ENCODE data around the gene PCBP4.
A peak's percentile ranks its signal among the peaks of the same experiment; 100 is the strongest.

Gene PCBP4

DNA sequence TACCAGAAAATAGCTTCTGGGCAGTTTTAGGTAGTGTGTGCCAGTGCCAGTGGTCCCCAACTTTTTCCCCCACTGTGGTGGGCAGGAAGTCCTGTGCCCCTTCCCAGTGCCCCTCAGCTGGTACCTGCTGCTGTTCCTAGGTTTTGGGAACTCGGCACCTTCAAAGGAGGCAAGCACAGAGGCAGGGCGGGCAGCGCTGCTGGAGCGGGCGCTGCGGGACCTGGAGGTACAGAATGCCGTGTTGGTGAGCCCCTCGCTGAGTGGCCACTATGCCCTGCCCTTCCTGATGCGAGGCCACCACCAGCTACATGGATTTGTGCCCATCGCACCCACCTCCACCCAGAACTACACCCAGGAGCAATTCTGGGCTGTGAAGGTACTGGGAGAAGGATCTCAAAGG is 13.0 kb upstream of the PCBP4 start:
- no peak for DNase-seq (ENCODE audit: low read depth)
- H3K4me3 ChIP-seq (ENCODE audit: low read length): no peak overlapping the region
- TF ChIP-seq, protein P1, sequence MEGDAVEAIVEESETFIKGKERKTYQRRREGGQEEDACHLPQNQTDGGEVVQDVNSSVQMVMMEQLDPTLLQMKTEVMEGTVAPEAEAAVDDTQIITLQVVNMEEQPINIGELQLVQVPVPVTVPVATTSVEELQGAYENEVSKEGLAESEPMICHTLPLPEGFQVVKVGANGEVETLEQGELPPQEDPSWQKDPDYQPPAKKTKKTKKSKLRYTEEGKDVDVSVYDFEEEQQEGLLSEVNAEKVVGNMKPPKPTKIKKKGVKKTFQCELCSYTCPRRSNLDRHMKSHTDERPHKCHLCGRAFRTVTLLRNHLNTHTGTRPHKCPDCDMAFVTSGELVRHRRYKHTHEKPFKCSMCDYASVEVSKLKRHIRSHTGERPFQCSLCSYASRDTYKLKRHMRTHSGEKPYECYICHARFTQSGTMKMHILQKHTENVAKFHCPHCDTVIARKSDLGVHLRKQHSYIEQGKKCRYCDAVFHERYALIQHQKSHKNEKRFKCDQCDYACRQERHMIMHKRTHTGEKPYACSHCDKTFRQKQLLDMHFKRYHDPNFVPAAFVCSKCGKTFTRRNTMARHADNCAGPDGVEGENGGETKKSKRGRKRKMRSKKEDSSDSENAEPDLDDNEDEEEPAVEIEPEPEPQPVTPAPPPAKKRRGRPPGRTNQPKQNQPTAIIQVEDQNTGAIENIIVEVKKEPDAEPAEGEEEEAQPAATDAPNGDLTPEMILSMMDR (conservative IDR thresholded peaks at IDR 0.05; ENCODE audit: low read length): no peak

DNA sequence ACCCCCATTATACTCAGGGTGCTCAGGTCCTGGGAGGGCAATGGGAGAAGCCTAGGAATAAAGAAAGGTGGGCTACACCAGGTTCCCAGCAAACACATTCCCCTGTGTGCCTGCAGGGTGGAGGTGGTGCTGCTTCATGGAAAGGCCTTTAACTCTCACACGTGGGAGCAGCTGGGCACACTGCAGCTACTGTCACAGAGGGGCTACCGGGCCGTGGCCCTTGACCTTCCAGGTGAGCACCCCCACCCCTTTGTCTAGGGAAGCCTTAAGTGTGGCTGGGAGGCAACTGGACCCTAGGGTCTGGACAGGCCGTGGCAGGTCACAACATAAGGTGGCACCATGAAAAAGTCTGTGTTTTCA is 10.9 kb upstream of the PCBP4 start:
- DNase-seq (ENCODE audit: low read depth): no peak
- TF ChIP-seq, protein P1 (conservative IDR thresholded peaks at IDR 0.05; ENCODE audit: low read length): no peak
- H3K4me3 ChIP-seq (ENCODE audit: low read length): no peak overlapping the region

DNA sequence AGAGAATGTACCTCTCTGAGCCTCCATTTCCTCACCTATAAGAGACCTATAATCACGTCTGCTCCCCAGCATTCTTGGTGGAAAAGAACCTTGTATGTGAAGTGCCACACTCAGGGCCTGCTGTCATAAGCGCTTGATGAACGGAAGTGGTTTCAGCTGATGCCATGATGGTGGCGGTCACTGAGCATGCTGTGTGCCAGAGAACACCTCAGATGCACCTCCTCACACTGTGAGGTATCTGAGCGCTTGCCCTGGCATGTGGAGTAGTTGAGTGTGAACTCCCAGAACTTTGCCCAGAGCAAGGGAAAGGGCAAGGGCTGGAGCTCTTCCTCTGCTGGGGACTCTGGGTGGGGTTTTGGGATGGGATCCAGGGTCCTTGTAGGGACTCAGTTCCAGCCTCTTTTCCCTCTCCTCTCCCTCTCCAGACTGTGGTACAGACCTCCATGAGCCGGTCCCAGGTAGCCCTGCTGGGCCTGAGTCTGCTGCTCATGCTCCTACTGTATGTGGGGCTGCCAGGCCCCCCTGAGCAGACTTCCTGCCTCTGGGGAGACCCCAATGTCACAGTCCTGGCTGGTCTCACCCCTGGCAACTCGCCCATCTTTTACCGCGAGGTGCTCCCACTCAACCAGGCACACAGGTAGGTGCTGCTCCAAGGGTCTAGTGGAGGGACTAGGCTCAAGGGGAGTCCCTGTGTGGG is 10.3 kb upstream of the PCBP4 start:
- H3K4me3 ChIP-seq (ENCODE audit: low read length): no peak overlapping the region
- TF ChIP-seq, protein P1 (conservative IDR thresholded peaks at IDR 0.05; ENCODE audit: low read length): no peak

DNA sequence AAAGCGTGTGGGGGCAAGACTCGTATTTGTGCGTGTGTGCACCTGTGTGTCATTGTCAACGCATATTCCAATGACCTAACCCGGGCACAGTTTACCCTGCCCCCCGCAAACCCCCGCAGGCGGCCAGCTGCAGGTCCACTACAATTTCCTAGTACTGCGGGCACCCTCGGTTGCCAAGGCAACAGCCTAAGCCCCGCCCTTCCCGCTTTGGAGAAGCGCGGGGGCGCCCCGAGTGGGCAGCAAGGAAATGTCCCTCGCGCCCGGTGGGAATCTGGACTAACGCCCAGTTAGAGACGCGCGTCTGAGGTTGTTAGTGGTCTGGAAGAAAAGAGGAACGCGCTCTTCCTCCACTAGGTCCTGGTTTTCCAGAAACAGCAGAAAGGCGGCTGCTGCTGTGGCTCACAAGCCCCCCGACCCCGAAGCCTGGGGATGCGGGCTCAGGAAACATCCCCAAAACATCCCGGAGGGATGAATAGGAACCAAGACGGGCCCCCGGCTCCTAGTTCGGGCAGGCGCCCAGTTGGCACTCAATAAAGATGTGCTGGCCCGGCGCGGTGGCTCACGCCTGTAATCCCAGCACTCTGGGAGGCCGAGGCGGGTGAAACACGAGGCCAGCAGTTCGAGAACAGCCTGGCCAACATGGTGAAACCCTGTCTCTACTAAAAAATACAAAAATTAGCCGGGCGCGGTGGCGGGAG is 8.7 kb upstream of the PCBP4 start:
- peak overlapping the region; percentile 93 for H3K4me3 ChIP-seq (ENCODE audit: low read length)
- peak; percentile 53 for DNase-seq (ENCODE audit: low read depth)
- TF ChIP-seq, protein P1 (conservative IDR thresholded peaks at IDR 0.05; ENCODE audit: low read length): peak; percentile 22; the same call in 1 of the 2 replicates

More for the DNA sequence above, 10.3 kb upstream of the PCBP4 start:
- DNase-seq (ENCODE audit: low read depth): no peak

DNA sequence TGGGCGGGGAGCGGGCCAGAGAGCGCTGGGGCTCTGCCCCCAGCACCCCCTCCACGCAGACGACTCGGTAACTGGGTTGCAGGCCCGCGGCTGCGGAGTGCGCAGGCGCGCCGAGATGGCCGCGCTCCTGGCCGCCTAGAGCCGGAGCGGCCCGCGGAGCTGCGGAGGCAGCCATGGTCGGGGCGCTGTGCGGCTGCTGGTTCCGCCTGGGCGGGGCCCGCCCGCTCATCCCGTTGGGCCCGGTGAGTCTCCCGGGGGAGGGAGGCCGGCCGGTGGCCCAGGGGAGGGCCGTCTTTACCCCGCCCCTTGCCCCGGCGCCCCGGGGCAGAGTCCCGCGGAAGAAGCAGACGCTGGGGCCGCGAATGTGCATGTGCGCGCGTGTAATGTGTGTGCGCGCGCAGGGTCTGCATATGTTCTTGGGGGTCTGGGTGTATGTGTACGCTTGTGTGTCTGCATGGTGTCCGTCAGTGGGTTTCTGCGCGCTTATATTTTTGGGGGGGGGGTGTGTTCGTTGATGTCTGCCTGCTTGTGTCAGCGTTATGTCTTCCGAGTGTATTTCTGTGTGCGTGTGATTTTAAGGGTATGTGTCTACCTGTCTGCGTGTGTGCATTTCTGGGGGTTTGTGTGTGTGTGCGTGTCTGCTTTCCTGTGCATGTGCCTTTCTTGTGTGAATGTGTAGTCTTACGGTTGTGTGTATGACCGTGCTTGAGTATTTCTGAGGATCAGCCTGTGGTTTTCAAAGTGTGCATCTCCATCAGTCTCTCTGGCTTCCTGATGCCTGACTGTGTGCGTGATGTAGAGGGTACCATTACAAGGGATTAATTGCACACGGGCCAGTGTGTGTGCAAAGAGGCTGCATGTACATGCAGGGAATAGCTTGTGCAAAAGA is 8.0 kb upstream of the PCBP4 start, which contains the start of gene ABHD14A:
Gene ABHD14A, plus strand, starts transcription at position 102 of the 889 bp plus-strand sequence. Its CDS starts 72 bp downstream, at position 174.
- DNase-seq (ENCODE audit: low read depth): peak; percentile 71
- TF ChIP-seq, protein P1 (conservative IDR thresholded peaks at IDR 0.05; ENCODE audit: low read length): no peak
- H3K4me3 ChIP-seq (ENCODE audit: low read length): peak within 1 kb of the TSS; percentile 93

DNA sequence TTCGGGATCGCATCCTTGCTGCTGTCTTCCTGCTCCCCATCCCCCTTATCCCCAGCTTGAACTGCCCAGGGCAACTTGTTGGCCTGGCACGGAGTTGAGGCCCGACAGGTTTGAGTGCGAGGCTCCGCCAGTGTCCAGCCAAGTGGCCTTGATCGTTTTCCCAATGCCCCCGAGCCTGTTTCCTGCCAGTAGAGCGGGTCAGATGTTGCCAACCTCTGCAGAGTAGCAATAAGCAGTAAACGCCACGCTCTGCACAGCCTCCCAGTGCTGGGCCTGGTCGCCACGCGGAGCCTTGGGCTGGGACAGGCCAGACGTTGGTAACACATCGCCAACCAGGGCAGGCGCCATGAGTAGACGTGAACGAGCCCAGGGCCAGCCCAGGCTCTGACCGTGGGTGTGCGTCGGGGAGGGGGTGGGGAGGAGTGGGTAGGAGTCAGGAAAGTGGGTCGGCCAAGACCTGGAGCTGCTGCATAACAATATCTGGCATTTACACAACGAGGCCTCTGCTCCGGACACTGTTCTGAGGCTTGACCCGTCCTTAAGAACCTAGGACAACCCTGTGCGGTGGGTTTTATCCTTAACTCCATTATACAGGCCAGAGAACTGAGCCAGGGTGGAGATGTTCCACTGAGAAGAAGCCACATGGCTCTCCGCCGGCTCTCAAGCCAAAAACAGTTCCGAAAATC is 7.2 kb upstream of the PCBP4 start:
- peak overlapping the region; percentile 93 for H3K4me3 ChIP-seq (ENCODE audit: low read length)
- DNase-seq (ENCODE audit: low read depth): no peak
- TF ChIP-seq, protein P1 (conservative IDR thresholded peaks at IDR 0.05; ENCODE audit: low read length): no peak

Data from AG10803 (cell line).